ENCODE results near the gene USP8.

GRCh38 chr15:50485389-50485788 lies 61.2 kb downstream of the USP8 start:
- TF ChIP-seq FOXP2 (optimal IDR thresholded peaks at IDR 0.05; ENCODE audit: control extremely low read depth, extremely low read length, insufficient read depth) (no peak), EZH2 (IDR thresholded peaks at IDR 0.05) (no peak), POLR2AphosphoS5 (IDR thresholded peaks at IDR 0.05; ENCODE audit: borderline replicate concordance, low read depth, low read length) (no peak)

Measured in SK-N-MC (cell line).